CD4-positive, alpha-beta T cell treated with Interleukin-15 for 1 hour (primary cell): ENCODE measurements around the gene MIER3.

ENCODE experiments used
- DNase-seq: peaks from one replicate; pipeline ENCODE4 v3.0.0-alpha.2; 2020

Gene MIER3

DNA sequence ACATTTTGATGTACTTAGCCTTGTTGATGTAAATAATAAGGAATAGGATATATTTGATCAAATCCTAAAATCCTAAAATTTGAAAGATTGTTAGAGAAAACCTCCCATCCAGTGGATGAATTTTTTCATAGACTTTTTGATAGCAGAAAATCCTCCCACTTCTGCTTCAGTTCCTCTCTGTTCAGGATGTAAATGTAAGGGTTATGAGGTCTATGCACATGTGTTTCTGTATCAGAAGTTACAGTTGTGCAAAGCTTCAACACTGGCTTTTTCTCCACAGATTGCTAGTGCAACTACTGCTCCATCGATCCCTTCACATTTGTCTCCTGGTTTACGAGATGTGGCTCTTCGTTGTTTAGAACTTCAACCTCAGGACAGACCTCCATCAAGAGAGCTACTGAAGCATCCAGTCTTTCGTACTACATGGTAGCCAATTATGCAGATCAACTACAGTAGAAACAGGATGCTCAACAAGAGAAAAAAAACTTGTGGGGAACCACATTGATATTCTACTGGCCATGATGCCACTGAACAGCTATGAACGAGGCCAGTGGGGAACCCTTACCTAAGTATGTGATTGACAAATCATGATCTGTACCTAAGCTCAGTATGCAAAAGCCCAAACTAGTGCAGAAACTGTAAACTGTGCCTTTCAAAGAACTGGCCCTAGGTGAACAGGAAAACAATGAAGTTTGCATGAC is 58.5 kb downstream of the MIER3 start:
- no peak for DNase-seq

DNA sequence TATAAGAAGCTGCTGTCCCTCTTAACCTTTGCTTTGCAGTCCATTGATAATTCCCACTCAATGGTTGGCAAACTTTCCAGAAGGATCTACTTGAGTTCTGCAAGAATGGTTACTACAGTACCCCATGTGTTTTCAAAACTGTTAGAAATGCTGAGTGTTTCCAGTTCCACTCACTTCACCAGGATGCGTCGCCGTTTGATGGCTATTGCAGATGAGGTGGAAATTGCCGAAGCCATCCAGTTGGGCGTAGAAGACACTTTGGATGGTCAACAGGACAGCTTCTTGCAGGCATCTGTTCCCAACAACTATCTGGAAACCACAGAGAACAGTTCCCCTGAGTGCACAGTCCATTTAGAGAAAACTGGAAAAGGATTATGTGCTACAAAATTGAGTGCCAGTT is 70.4 kb downstream of the MIER3 start:
- DNase-seq = no peak

GRCh38 chr5:56876327-56876726 is 75.6 kb downstream of the MIER3 start:
- no peak for DNase-seq

DNA sequence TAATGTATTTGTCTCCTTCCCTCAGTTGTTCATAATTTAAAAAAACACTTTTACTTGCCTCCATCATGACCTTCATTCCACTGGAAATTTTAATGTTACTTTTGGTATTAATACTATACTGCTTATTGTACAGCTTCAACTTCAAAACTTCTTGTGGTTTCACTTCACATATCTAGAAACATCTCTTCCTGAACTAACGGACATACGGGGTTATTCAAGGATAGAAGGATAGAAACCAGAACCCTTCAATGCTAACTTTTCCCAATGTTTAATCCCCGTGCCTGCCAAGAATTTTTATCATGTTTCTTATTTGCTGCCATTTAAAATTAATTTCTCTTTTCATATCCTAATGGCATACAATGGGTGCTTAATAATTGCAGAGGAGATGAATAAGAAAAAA is 78.9 kb downstream of the MIER3 start:
- no peak for DNase-seq

DNA sequence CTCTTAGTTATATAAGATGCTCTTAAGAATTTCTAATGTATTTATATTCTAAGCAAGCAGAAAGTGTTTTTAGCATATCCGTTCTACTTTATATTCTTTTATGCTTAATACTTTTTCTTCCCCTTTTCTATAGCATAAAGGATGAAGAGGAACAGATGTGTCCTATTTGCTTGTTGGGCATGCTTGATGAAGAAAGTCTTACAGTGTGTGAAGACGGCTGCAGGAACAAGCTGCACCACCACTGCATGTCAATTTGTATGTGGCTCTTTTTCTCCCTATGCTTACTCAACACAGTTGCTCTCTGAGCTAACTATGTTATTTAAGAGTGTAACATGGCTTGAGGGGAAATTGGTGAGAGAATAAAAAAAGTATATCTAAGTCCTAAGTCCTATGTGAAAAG is 80.1 kb downstream of the MIER3 start:
- DNase-seq = no peak
